Purkinje cell (primary cell): Measurements from ENCODE around the gene PIKFYVE. TPM values are rescaled to one million over a fixed set of nuclear protein-coding genes. Genes with fewer than 3 reads are reported as not detected.

ENCODE experiments used
- polyA plus RNA-seq: library from polyadenylated mRNA; unstranded; fragments of >200 nt; fragmentation: Nextera tagmentation; gene quantifications from 2 replicates; pipeline ENCODE4 v1.2.1, GENCODE V29; 2014

Gene PIKFYVE
- 13.1 and 13.9 TPM in 2 replicates for polyA plus RNA-seq

GRCh38 chr2:208265801-208266552 is at the start of gene PIKFYVE:
PIKFYVE (plus strand) TSS chr2:208266255; CDS start chr2:208271520, 5,265 bp downstream.

GRCh38 chr2:208254871-208255556 is 11.0 kb upstream of the PIKFYVE start, which contains the start of gene IDH1:
IDH1 (minus strand) TSS chr2:208255071; CDS start chr2:208251551, 3,520 bp downstream.

GRCh38 chr2:208406474-208407451 is 140.7 kb downstream of the PIKFYVE start, which contains the start of gene PTH2R:
PTH2R (plus strand) TSS chr2:208406792; CDS start chr2:208407044, 252 bp downstream.

Other genes starting within 250 kb of the PIKFYVE start
- gene PLEKHM3, start 240.7 kb upstream of the PIKFYVE start, polyA plus RNA-seq, result 29.4 and 51.7 TPM in 2 replicates
- gene CRYGD, start 141.7 kb upstream of the PIKFYVE start, polyA plus RNA-seq, result 0.42 and 2.2 TPM in 2 replicates
- not detected in 2 replicates for gene CRYGC, start 136.4 kb upstream of the PIKFYVE start, polyA plus RNA-seq
- gene CRYGB, start 120.1 kb upstream of the PIKFYVE start, polyA plus RNA-seq, result not detected in 2 replicates
- gene CRYGA, start 102.7 kb upstream of the PIKFYVE start, polyA plus RNA-seq, result not detected in 2 replicates
- 1.4 and 28.1 TPM in 2 replicates for gene C2orf80, start 76.2 kb upstream of the PIKFYVE start, polyA plus RNA-seq
- gene IDH1, start 11.2 kb upstream of the PIKFYVE start, polyA plus RNA-seq, result 17.7 and 20.6 TPM in 2 replicates
- gene PTH2R, start 140.5 kb downstream of the PIKFYVE start, polyA plus RNA-seq, result 1.2 TPM in 1 of 2 replicates, not detected in the other